HFF-Myc (cell line): ENCODE results near the gene SP140.

ENCODE experiments used
- DNase-seq: peaks from one replicate; pipeline ENCODE4 v3.0.0-alpha.2; 2011; ENCODE audit warnings: low read depth; ENCODE audit errors: extremely low read depth
- H3K4me3 ChIP-seq: replicated peaks from 2 replicates; pipeline ENCODE4 v1.5.1; 2011; ENCODE audit warnings: low read depth, mild to moderate bottlenecking, control low read depth, low read length
- TF ChIP-seq, protein P1 (sequence below): IDR thresholded peaks from 2 replicates; pipeline ENCODE4 v1.5.1; 2012; ENCODE audit warnings: mild to moderate bottlenecking, low read depth, low read length, control low read depth; ENCODE audit errors: missing control alignments

Gene SP140

DNA sequence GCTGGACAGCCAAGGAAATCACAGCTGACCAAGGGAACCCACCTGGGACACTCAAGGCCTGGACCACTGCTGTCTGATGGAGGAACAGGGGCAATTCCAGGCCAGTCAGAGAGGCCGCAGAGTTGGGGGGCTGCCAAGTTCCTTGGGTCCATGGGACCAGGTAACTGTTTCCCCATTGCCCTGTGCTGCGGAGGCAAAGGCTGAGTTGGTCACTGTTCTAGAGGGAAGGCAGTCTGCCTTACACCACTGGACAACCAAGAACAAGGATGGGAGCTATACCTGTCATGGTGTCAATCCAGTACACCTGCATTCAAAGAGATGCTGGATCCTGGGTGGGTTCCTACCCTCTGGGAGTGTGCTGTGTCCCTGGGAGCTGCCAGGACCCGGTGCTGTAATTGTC lies 91.8 kb downstream of the SP140 start:
- TF ChIP-seq, protein P1, sequence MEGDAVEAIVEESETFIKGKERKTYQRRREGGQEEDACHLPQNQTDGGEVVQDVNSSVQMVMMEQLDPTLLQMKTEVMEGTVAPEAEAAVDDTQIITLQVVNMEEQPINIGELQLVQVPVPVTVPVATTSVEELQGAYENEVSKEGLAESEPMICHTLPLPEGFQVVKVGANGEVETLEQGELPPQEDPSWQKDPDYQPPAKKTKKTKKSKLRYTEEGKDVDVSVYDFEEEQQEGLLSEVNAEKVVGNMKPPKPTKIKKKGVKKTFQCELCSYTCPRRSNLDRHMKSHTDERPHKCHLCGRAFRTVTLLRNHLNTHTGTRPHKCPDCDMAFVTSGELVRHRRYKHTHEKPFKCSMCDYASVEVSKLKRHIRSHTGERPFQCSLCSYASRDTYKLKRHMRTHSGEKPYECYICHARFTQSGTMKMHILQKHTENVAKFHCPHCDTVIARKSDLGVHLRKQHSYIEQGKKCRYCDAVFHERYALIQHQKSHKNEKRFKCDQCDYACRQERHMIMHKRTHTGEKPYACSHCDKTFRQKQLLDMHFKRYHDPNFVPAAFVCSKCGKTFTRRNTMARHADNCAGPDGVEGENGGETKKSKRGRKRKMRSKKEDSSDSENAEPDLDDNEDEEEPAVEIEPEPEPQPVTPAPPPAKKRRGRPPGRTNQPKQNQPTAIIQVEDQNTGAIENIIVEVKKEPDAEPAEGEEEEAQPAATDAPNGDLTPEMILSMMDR: no peak
- no peak for DNase-seq
- H3K4me3 ChIP-seq: no peak overlapping the region

DNA sequence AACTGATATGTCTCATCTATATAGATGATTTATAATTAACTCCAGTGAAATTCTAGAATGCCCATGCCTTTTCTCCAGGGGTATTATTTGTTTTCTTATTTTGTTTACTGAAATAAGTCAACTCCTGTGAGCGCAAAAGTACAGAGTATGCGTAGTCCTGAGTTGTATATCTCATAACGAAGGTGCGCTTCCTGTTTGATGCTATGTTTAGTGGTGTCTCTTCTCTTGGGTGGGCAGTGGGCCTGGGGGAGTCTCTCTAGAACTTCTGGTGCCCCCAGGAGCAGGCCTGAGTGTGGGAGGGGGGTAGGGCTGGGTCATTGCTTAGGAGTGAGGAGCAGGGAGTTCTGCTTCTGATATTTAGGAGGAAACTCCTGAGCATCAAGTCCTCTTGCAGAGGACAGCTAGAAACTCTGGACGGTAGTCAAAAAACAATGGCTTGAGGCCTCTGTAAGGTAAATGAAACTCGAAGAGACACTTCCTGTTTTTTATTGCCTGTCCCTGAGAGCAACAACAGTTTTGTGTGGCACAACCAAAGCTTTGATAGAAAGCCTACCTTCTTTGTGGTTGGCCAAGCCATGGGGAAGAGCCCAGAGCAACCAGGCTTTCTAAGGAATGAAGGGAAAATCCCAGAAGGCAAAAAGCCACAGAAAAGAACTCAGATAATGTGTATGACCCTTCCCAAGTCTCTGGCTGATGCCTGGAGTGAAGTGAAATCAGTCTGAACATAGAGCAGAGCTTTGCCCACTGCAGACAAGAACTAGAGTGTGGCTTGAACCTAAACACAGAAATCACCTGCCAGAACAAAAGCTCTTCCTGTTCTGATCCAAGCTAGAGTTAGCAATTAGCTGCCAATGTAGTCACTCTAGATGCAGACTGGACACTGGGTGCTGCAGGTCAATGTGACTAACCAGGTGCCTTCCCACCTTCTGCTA lies 92.9 kb downstream of the SP140 start:
- DNase-seq: no peak

DNA sequence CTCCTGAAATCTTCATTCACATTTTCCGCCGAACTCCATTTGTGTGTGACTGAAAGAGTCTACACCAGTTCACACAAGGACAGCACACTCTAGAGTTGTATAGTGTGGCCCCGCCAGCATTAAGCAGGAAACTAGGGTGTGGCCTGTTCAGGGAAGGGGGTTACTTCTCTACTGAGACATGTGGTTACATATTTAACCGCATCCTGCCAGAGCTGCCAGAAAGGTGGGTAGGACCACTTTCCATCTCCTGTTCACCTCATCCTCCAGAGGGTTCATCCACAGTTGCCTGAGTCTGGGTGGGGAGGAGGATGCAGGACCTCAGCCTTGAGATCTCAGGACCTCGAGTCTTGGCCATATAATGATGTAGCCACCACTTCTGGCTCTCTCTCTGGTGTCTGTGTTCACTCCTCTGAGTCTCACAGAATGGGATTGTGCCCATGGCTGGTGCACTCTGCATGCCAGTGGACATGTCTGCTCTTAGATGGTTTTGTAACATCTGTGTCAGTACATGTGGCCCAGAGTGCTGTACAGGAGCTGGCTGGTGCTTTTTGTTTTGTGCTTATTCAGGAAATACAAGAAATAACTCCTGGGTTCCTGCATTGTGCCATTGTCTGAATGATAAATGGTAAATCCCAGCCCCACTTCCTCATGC lies 93.8 kb downstream of the SP140 start:
- no peak overlapping the region for H3K4me3 ChIP-seq
- no peak for DNase-seq
- TF ChIP-seq, protein P1: no peak

More for the DNA sequence above, 92.9 kb downstream of the SP140 start:
- TF ChIP-seq, protein P1: no peak
- no peak overlapping the region for H3K4me3 ChIP-seq

DNA sequence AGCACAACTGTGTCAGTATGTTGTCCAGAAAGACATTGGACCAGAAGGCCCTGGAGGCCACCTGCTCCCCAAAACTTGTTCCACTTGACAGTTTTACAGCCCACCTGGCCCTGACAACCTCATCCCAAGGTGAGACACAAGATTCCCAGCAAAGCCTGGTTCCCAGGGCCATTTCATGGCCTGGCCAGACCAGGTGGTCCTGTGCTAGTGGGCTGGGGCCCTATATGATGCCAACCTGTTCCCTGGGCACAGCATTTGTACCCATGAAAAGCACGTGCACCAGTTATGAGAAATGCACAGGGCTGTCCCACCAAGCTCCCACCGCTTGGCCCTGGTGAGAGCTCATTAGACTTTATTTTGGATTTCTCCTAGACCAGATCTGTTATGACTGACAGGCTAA lies 95.5 kb downstream of the SP140 start:
- TF ChIP-seq, protein P1: no peak
- no peak overlapping the region for H3K4me3 ChIP-seq
- DNase-seq: no peak

DNA sequence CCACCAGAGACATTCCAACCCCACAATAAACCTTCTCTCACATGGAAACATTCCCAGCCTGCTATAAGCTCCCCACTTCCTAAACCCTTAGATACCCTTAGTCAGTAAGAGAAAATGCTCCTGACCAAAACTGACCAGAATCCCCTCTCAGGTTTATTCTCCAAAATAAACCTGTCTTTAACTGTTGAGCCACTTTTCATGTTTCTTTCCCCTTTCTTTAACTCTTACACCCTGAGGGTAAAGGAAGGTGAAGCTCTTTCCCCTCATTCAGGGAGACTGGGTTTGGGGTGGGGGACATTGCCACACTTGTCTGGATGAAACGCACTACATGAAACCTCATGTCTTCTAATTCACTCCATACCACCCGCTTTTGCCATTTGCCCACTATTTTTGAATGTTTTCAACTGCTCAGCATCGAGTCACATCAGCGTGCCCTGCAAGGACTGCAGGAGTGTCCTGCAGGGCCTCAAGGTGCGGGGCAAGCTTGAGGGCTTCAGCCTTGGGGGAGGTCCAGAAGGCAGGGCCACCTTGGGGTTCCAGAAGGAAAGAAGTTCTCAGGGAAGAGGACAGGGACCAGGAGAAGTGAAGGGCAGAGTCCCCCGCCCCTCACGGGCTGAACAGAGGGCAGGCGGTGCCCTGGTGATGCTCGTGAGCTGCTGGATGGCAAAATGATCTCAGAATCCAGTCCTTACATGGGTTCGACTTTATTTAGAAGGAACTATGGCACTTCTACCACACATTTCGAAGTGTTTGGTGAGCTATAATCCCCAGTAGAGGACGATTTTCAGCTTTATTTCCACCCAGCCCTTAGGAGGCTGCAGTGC lies 97.2 kb downstream of the SP140 start:
- no peak overlapping the region for H3K4me3 ChIP-seq
- DNase-seq: no peak
- TF ChIP-seq, protein P1: no peak

DNA sequence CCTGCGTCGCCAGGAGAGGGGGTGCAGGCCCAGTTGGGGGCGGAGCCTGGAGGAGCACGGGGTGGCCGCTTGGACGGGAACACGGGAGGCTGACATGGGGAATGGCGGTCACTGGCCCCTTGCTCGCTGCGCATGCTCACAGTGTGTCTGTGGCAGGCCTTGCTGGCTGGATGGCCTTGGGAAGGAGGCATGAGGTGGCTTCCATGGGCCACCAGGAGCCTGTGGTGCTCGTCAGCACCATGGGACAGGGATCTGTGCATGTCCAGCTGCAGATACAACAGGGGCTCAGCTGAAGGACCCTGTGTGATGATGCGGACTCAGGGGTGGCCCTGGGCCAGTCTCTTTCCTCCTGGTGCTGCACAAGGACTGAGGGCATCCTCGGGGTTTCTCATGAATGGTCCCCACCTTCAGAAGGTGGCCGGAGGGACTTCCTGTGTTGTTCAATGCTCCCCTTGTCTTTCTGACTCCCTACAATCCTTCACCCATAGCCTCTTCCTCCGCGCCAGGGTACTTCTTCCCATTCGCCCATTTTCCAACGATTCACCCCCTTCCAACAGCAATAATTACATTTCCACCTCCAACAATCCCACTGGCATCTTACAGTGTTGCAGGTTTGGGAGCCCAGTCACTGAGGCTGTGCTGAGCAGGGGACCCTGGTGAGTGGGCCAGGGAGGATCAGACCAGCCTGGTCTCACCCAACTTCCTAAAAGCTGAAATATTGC lies 98.0 kb downstream of the SP140 start:
- H3K4me3 ChIP-seq: no peak overlapping the region
- DNase-seq: no peak

More for the DNA sequence above, 98.0 kb downstream of the SP140 start:
- TF ChIP-seq, protein P1: peak; percentile 39
